Measurements from ENCODE around the gene ABHD17C.

- TF ChIP-seq CTCF (conservative IDR thresholded peaks at IDR 0.05; ENCODE audit: low read length): no peak
- no peak for TF ChIP-seq EZH2phosphoT487 (IDR thresholded peaks at IDR 0.05; ENCODE audit: borderline replicate concordance, low read depth, low read length)
Observed at GRCh38 chr15:80706161-80706560, 11.1 kb downstream of the ABHD17C start.
